Heart right ventricle (tissue), 16 donors: ENCODE data around the gene KDM3A. TPM values are rescaled to one million over a fixed set of nuclear protein-coding genes. Genes with fewer than 3 reads are reported as not detected.
"Not testable (repeated sequence)": the region's sequence is repeated elsewhere in the genome, so short reads cannot be mapped to it uniquely, and the experiment has no call there.

ENCODE experiments used
- ATAC-seq, 8 donors: fragments of 200-7000 bp; cut with Tn5 transposase; one replicate each; pipeline ENCODE4 v1.9.1; 2020; ENCODE audit warnings: mild to moderate bottlenecking in 8 of 8, moderate library complexity in 8 of 8, moderate number of reproducible peaks in 1 of 8
- DNase-seq, 2 donors: peaks; one replicate each; pipeline ENCODE4 v3.0.0-alpha.2; 2020
- H3K27ac ChIP-seq, 10 donors: fragments of 200-600 bp; sonication (generic) in 2 of 10; one replicate each; pipeline versions ENCODE4 v1.5.0 to v1.8.0; 2020 to 2022; ENCODE audit warnings: mild to moderate bottlenecking in 3 of 10
- H3K27me3 ChIP-seq, 7 donors: fragments of 200-600 bp; one replicate each; pipeline ENCODE4 v1.8.0; 2021 to 2022; ENCODE audit warnings: mild to moderate bottlenecking in 2 of 7
- H3K36me3 ChIP-seq, 9 donors: fragments of 200-600 bp; sonication (generic) in 1 of 9; one replicate each; pipeline versions ENCODE4 v1.5.0 to v1.8.0; 2020 to 2022; ENCODE audit warnings: mild to moderate bottlenecking in 2 of 9
- H3K4me1 ChIP-seq, 9 donors: fragments of 200-600 bp; sonication (generic) in 1 of 9; one replicate each; pipeline versions ENCODE4 v1.5.0 to v1.8.0; 2020 to 2022; ENCODE audit warnings: mild to moderate bottlenecking in 4 of 9
- H3K4me3 ChIP-seq, 10 donors: fragments of 200-600 bp; sonication (generic) in 2 of 10; one replicate each; pipeline versions ENCODE4 v1.5.0 to v1.8.0; 2020 to 2022; ENCODE audit warnings: mild to moderate bottlenecking in 7 of 10, moderate library complexity in 2 of 10
- H3K9me3 ChIP-seq, 11 donors: fragments of 200-600 bp in 10 of 11; sonication (generic) in 2 of 11; one replicate each; pipeline versions ENCODE4 v1.5.0 to v1.8.0; 2013 to 2022; ENCODE audit warnings: mild to moderate bottlenecking in 2 of 11, control low read depth in 1 of 11, moderate library complexity in 1 of 11
- WGBS, 2 donors: extraction: QIAGEN DNeasy Blood & Tissue Kit; methylation state at CpG; one replicate each; pipeline ENCODE4 v1.1.7; 2013; ENCODE audit warnings: inconsistent platforms in 1 of 2; 5-methylcytosine and 5-hydroxymethylcytosine counted together
- intact Hi-C, 10 donors: fragments of 100-400 bp; cut with DNase I; formaldehyde crosslinking; loops; one replicate each; pipeline versions ENCODE4 v1.11.1 to v1.14.2; 2022
- polyA plus RNA-seq, 2 donors: library from polyadenylated mRNA; stranded (reverse); fragments of 200-250 nt; gene quantifications; one replicate each; pipeline ENCODE4 v1.2.3, GENCODE V29; 2013
- total RNA-seq, 10 donors: library from RNA; stranded (reverse); fragmentation: NEBNext Ultra II Directional in 3 of 10; extraction: Animal tissue kit (Norgen Biotek cat#: 25700) in 3 of 10; gene quantifications; one replicate each; pipeline versions ENCODE4 v1.2.1 to v1.2.4, GENCODE V29; 2021 to 2023
- TF ChIP-seq, protein P1 (sequence below), 9 donors: fragments of 200-600 bp; sonication (generic) in 2 of 9; IDR thresholded peaks; one replicate each; pipeline versions ENCODE4 v1.5.0 to v1.8.0; 2021 to 2022; ENCODE audit warnings: antibody characterized with exemption in 9 of 9, mild to moderate bottlenecking in 5 of 9, moderate library complexity in 1 of 9
- donor health status: Arrhythmogenic right ventricular cardiomyopathy.
- donor health status: ischemic (EF 13 %, LVEDD 7.1; RV severe dilation, severe dysfunction).
- donor health status: healthy with polysubstance abuse.
- donor health status: DM: no; HTN: yes; CAD: no.
- donor health status: DM: no; HTN: no; CAD: no.
- donor health status: ischemic (EF 25% LVEDD 6.9; RV normal size, moderate dysfunction).
- donor health status: ischemic (EF 25% LVEDD 5.7; RV mildly dilated, moderate dysfunction).
- donor health status: healthy.
- donor health status: DM: yes; HTN: yes; CAD: no.
- donor health status: Ischemic cardiomyopathy.
- donor health status: ischemic (EF 35%, LVEDD 5.7; RV mildly dilated, moderate dysfunction).
- donor health status: nonischemic (EF 11% LVEDD 7.7; RV severe dilation, severe dysfunction).
- donor health status: DM: yes; HTN: yes; CAD: no.
- donor health status: PGD.
- donor health status: ischemic (EF 29% LVEDD 5.4; RV normal size, mild dysfunction).
- donor health status: nonischemic (EF 23%, LVEDD 6.1; RV moderate dilation, normal function).

Gene KDM3A
- total and polyA plus RNA-seq, 12 donors: 17.1 to 53.7 (median 33.1) TPM

GRCh38 chr2:86491088-86491487 lies 49.9 kb downstream of the KDM3A start:
- no peaks in the 10 kb centered on the region for H3K27me3 ChIP-seq
- WGBS, 2 donors: 46 to 59% methylated on average over 4 of the region's 4 CpGs
- H3K4me3 ChIP-seq: no peak overlapping the region
- TF ChIP-seq, protein P1, sequence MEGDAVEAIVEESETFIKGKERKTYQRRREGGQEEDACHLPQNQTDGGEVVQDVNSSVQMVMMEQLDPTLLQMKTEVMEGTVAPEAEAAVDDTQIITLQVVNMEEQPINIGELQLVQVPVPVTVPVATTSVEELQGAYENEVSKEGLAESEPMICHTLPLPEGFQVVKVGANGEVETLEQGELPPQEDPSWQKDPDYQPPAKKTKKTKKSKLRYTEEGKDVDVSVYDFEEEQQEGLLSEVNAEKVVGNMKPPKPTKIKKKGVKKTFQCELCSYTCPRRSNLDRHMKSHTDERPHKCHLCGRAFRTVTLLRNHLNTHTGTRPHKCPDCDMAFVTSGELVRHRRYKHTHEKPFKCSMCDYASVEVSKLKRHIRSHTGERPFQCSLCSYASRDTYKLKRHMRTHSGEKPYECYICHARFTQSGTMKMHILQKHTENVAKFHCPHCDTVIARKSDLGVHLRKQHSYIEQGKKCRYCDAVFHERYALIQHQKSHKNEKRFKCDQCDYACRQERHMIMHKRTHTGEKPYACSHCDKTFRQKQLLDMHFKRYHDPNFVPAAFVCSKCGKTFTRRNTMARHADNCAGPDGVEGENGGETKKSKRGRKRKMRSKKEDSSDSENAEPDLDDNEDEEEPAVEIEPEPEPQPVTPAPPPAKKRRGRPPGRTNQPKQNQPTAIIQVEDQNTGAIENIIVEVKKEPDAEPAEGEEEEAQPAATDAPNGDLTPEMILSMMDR (IDR thresholded peaks at IDR 0.05): no peak
- intact Hi-C loops: loop anchor here in 1 of 10 donors (5.0 kb wide), 1 partner anchor 49 kb away; the partner anchor contains the start of gene KDM3A
- H3K9me3 ChIP-seq: no peaks in the 10 kb centered on the region
- no peak for DNase-seq
- H3K36me3 ChIP-seq: peaks cover 0 to 100% (median 76%) of the 10 kb centered on the region in 9 donors
- H3K27ac ChIP-seq: peak overlapping the region in 5 of 10 donors; percentile 53 to 72 (median 64)
- ATAC-seq: no peak
- peaks cover 0 to 42% (median 23%) of the 10 kb centered on the region in 9 donors for H3K4me1 ChIP-seq

DNA sequence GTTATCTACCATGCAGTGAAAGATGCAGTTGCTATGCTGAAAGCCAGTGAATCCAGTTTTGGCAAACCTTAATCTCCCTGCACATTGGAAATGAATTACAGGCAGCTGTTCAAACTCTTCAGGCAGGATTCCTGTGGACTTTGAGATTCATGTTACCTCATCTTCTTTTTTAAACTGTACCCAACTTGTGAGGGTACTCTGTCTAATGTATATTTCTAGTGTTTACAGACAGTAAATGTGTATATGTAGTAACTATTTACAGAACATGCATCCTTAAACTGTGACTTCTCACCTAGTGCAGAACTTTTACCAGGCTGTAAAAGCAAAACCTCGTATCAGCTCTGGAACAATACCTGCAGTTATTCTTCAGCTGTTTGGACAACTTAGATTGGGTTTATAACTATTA lies 50.9 kb downstream of the KDM3A start:
- TF ChIP-seq, protein P1 (IDR thresholded peaks at IDR 0.05): no peak
- 52 to 63% methylated on average over 1 of the region's 1 CpG for WGBS, 2 donors

DNA sequence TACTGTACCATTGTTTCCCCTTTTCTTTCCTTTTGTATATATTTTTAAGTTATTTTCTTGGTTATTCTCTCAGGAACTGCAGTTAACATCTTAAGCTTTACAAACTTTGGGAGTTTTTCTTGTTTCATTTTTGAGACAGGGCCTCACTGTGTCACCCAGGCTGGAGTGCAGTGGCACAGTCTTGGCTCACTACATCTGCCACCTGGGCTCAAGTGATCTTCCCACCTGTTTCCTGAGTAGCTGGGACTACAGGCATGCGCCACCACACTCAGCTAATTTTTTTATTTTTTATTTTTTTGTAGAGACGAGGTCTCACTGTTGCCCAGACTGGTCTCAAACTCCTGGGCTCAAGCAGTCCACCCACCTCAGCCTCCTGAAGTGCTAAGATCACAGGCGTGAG lies 55.2 kb downstream of the KDM3A start:
- H3K27me3 ChIP-seq, H3K27ac ChIP-seq, ATAC-seq, DNase-seq, intact Hi-C loops, H3K4me3 ChIP-seq: not testable (repeated sequence)
- H3K4me1 ChIP-seq: peaks cover 0 to 16% (median 7%) of the 10 kb centered on the region in 9 donors
- peaks cover 0 to 100% (median 47%) of the 10 kb centered on the region in 9 donors for H3K36me3 ChIP-seq
- WGBS, 2 donors: 84 to 92% methylated on average over 3 of the region's 3 CpGs
- H3K9me3 ChIP-seq: peaks cover 0 to 21% (median 0%) of the 10 kb centered on the region in 11 donors

More for the DNA sequence above, 50.9 kb downstream of the KDM3A start:
- peaks cover 0 to 42% (median 23%) of the 10 kb centered on the region in 9 donors for H3K4me1 ChIP-seq
- no peaks in the 10 kb centered on the region for H3K9me3 ChIP-seq
- intact Hi-C loops: loop anchor here in 1 of 10 donors (5.0 kb wide), 1 partner anchor 50 kb away; the partner anchor contains the start of gene KDM3A
- ATAC-seq (peak in 5 of 8 donors; percentile 11 to 61 (median 43)), DNase-seq (no peak)
- peak overlapping the region in 6 of 10 donors; percentile 22 to 72 (median 60) for H3K27ac ChIP-seq
- no peaks in the 10 kb centered on the region for H3K27me3 ChIP-seq
- H3K36me3 ChIP-seq: peaks cover 0 to 100% (median 75%) of the 10 kb centered on the region in 9 donors
- H3K4me3 ChIP-seq: no peak overlapping the region

DNA sequence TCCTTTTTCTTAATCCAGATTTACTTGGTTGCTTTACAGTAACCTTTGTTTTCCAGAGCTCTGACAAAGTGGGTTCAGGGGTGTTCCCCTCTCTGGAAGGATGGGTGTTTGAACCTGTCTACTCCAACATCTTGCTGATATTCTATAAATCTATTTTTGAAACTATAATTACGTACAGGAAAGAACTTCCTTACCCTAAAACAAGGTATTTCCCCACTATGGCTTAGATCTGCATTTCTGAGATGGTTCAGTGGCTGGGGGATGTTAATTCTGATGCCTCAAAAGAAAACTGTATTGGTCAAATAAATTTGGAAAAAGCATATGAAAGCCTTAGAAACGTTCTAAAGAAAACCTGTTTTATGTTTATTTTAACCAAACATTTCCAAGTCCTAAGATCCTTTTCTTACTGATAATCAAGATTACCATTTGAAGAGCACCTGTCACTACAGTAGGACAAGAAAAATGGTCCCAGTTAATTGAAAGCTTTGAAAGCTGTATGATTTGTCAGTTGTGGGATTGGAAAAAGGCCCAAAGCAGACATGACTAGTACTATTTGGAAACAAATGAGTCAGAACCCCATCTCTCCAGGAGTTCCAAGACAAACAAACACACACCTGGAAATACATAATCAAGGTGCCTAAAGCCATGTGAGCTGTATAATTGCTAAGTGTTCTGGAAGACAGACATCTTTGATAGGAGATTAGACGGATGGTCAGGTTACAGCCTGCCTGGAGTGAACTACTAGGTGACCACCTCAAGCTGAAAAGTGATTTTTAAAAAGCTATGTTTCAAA lies 57.5 kb downstream of the KDM3A start:
- Histone ChIP-seq H3K36me3 (peaks cover 0 to 100% (median 35%) of the 10 kb centered on the region in 9 donors), H3K4me1 (no peaks in the 10 kb centered on the region), H3K4me3 (no peak overlapping the region), H3K9me3 (peaks cover 0 to 23% (median 0%) of the 10 kb centered on the region in 11 donors), H3K27me3 (no peaks in the 10 kb centered on the region), H3K27ac (peak overlapping the region in 1 of 10 donors; percentile 8)
- no peak for DNase-seq
- TF ChIP-seq, protein P1 (IDR thresholded peaks at IDR 0.05): no peak
- no peak for ATAC-seq
- 90 to 93% methylated on average over 3 of the region's 3 CpGs for WGBS, 2 donors
- intact Hi-C loops: no loop called here
